ENCODE measurements around the gene HSPB9.

The HSPB9 gene

GRCh38 chr17:42118126-42118510, 4.5 kb upstream of the HSPB9 start:
- in situ Hi-C loops (cut with HindIII; ENCODE audit: low sequenced_read_pairs) = no loop called here

GRCh38 chr17:42118545-42118944, 4.1 kb upstream of the HSPB9 start:
- in situ Hi-C loops (cut with HindIII; ENCODE audit: low sequenced_read_pairs) = no loop called here

GRCh38 chr17:42119301-42119700, 3.3 kb upstream of the HSPB9 start:
- in situ Hi-C loops (cut with HindIII; ENCODE audit: low sequenced_read_pairs) = no loop called here

GRCh38 chr17:42120161-42120769, 2.3 kb upstream of the HSPB9 start:
- in situ Hi-C loops (cut with HindIII; ENCODE audit: low sequenced_read_pairs) = loop anchor here (10.0 kb wide), 1 partner anchor 145 kb away; no protein-coding TSS in a partner anchor

- in situ Hi-C loops (cut with HindIII; ENCODE audit: low sequenced_read_pairs) = loop anchor here (10.0 kb wide), 1 partner anchor 146 kb away; no protein-coding TSS in a partner anchor
Measured at GRCh38 chr17:42120770-42121769, 1.5 kb upstream of the HSPB9 start, which contains the start of gene KAT2A. Gene KAT2A (minus strand): TSS chr17:42121367. CDS start chr17:42121304, 63 bp downstream.

GRCh38 chr17:42124256-42124655, 1.7 kb downstream of the HSPB9 start:
- in situ Hi-C loops (cut with HindIII; ENCODE audit: low sequenced_read_pairs) = loop anchor here (10.0 kb wide), 1 partner anchor 149 kb away; no protein-coding TSS in a partner anchor

- in situ Hi-C loops (cut with HindIII; ENCODE audit: low sequenced_read_pairs) = loop anchor here (10.0 kb wide), 1 partner anchor 151 kb away; no protein-coding TSS in a partner anchor
Measured at GRCh38 chr17:42125565-42125964, 3.0 kb downstream of the HSPB9 start.

GRCh38 chr17:42126836-42127235, 4.2 kb downstream of the HSPB9 start:
- in situ Hi-C loops (cut with HindIII; ENCODE audit: low sequenced_read_pairs) = loop anchor here (10.0 kb wide), 1 partner anchor 152 kb away; no protein-coding TSS in a partner anchor

GRCh38 chr17:42127414-42127813, 4.8 kb downstream of the HSPB9 start:
- in situ Hi-C loops (cut with HindIII; ENCODE audit: low sequenced_read_pairs) = loop anchor here (10.0 kb wide), 1 partner anchor 153 kb away; no protein-coding TSS in a partner anchor

- in situ Hi-C loops (cut with HindIII; ENCODE audit: low sequenced_read_pairs) = loop anchor here (10.0 kb wide), 1 partner anchor 154 kb away; no protein-coding TSS in a partner anchor
Measured at GRCh38 chr17:42129109-42129837, 6.7 kb downstream of the HSPB9 start.

- in situ Hi-C loops (cut with HindIII; ENCODE audit: low sequenced_read_pairs) = no loop called here
Measured at GRCh38 chr17:42130310-42130936, 7.8 kb downstream of the HSPB9 start.

- in situ Hi-C loops (cut with HindIII; ENCODE audit: low sequenced_read_pairs) = no loop called here
Measured at GRCh38 chr17:42131232-42131631, 8.6 kb downstream of the HSPB9 start.

GRCh38 chr17:42131981-42132432, 9.4 kb downstream of the HSPB9 start:
- in situ Hi-C loops (cut with HindIII; ENCODE audit: low sequenced_read_pairs) = no loop called here

GRCh38 chr17:42132941-42133340, 10.3 kb downstream of the HSPB9 start:
- in situ Hi-C loops (cut with HindIII; ENCODE audit: low sequenced_read_pairs) = no loop called here

GRCh38 chr17:42133461-42134041, 10.9 kb downstream of the HSPB9 start:
- in situ Hi-C loops (cut with HindIII; ENCODE audit: low sequenced_read_pairs) = no loop called here

GRCh38 chr17:42135151-42135550, 12.5 kb downstream of the HSPB9 start:
- in situ Hi-C loops (cut with HindIII; ENCODE audit: low sequenced_read_pairs) = loop anchor here (5.0 kb wide), 1 partner anchor 42 kb away; no protein-coding TSS in a partner anchor

- in situ Hi-C loops (cut with HindIII; ENCODE audit: low sequenced_read_pairs) = loop anchor here (5.0 kb wide), 1 partner anchor 41 kb away; no protein-coding TSS in a partner anchor
Measured at GRCh38 chr17:42135664-42136653, 13.4 kb downstream of the HSPB9 start.

GRCh38 chr17:42136654-42137051, 14.0 kb downstream of the HSPB9 start:
- in situ Hi-C loops (cut with HindIII; ENCODE audit: low sequenced_read_pairs) = loop anchor here (5.0 kb wide), 1 partner anchor 41 kb away; no protein-coding TSS in a partner anchor
